ENCODE results near the gene ITIH6.
A peak's percentile ranks its signal among the peaks of the same experiment; 100 is the strongest.
"Not testable (repeated sequence)": the region's sequence is repeated elsewhere in the genome, so short reads cannot be mapped to it uniquely, and the experiment has no call there.

ITIH6 gene, protein sequence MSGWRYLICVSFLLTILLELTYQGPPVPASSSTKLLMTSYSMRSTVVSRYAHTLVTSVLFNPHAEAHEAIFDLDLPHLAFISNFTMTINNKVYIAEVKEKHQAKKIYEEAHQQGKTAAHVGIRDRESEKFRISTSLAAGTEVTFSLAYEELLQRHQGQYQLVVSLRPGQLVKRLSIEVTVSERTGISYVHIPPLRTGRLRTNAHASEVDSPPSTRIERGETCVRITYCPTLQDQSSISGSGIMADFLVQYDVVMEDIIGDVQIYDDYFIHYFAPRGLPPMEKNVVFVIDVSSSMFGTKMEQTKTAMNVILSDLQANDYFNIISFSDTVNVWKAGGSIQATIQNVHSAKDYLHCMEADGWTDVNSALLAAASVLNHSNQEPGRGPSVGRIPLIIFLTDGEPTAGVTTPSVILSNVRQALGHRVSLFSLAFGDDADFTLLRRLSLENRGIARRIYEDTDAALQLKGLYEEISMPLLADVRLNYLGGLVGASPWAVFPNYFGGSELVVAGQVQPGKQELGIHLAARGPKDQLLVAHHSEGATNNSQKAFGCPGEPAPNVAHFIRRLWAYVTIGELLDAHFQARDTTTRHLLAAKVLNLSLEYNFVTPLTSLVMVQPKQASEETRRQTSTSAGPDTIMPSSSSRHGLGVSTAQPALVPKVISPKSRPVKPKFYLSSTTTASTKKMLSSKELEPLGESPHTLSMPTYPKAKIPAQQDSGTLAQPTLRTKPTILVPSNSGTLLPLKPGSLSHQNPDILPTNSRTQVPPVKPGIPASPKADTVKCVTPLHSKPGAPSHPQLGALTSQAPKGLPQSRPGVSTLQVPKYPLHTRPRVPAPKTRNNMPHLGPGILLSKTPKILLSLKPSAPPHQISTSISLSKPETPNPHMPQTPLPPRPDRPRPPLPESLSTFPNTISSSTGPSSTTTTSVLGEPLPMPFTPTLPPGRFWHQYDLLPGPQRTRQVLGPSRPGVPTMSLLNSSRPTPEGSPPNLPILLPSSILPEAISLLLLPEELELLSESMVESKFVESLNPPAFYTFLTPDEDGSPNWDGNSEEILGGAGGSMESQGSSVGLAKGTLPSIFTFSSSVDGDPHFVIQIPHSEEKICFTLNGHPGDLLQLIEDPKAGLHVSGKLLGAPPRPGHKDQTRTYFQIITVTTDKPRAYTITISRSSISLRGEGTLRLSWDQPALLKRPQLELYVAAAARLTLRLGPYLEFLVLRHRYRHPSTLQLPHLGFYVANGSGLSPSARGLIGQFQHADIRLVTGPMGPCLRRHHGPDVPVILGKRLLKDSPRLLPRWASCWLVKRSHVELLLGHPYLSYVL

DNA sequence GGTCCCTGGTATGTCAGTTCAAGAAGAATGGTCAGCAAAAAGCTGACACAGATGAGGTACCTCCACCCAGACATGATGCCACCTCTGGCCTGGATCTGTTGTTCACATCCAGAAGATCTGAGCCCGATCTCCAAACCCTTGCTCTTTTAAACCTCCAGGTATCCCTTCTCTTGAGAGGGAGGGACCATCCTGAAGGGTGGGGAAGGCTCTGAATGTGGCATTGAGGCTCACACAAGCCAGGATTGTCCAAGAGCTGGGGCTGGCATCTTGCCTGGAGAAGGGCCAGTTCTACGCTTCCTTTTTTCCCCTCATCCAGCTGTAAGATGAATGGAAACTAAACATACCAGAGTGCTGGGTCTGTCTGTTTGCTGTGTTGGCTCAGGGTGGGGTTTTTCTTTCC is at the start of gene ITIH6:
Gene ITIH6, minus strand, starts transcription at position 119 of the 400 bp plus-strand sequence. Its CDS starts 45 bp downstream, at position 74.
- TF ChIP-seq CTCF (IDR thresholded peaks at IDR 0.05; ENCODE audit: low read depth, low read length), result no peak
- DNase-seq (ENCODE audit: low read depth in 2 of 2), result no peak
- no peak within 1 kb of the TSS for H3K4me3 ChIP-seq (replicated peaks in 1 of 2; ENCODE audit: low read depth in 2 of 2, low read length in 2 of 2)

DNA sequence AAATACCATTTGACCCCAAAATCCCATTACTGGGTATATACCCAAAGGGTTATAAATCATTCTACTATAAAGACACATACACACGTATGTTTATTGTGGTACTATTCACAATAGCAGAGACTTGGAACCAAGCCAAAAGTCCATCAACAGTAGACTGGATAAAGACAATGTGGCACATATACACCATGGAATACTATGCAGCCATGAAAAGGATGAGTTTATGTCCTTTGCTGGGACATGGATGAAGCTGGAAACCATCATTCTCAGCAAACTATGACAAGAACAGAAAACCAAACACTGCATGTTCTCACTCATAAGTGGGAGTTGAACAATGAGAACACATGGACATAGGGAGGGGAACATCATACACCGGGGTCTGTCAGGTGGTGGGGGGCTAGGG is 49.6 kb upstream of the ITIH6 start:
- DNase-seq (ENCODE audit: low read depth in 2 of 2); H3K4me3 ChIP-seq (replicated peaks in 1 of 2; ENCODE audit: low read depth in 2 of 2, low read length in 2 of 2): not testable (repeated sequence)

DNA sequence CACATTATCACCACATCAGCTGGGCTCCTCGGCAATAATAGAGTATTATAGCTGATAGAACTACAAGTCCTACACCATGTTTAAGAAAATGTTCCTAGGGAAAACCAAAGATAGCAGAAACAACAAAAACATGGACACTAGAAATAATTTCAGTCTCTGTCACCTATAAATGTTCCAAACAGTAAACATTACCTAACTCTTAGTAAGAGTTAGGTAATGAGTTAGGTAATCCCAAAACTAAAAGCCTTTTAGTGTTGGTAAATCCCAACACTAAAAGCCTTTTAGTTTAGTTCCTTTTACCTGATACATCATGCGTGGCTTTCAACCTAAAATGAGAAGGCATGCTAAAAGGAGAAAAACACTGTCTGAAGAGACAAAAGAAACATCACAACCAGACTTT is 45.0 kb upstream of the ITIH6 start:
- no peak for TF ChIP-seq CTCF (IDR thresholded peaks at IDR 0.05; ENCODE audit: low read depth, low read length)
- no peak overlapping the region for H3K4me3 ChIP-seq (replicated peaks in 1 of 2; ENCODE audit: low read depth in 2 of 2, low read length in 2 of 2)
- no peak for DNase-seq (ENCODE audit: low read depth in 2 of 2)

DNA sequence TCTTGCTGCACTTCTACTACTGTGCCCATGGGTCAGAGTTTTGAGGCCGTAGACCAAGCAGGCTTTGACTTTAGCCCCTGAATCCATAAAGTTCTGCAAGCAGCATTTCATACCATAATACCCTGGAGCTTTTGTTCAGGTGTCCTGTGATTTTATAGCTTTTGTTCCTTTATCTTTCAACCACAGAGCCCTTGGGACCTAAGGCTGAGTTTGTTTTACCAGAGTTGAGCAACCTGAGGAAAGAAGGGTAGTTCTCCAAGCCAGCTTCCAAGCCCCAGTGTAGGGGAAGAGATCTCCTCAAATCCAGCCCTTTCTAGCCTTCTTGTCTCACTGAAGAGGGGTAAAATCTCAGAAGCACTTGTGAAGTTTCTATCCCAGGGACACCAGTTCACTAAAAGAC is 44.6 kb upstream of the ITIH6 start:
- no peak overlapping the region for H3K4me3 ChIP-seq (replicated peaks in 1 of 2; ENCODE audit: low read depth in 2 of 2, low read length in 2 of 2)
- TF ChIP-seq CTCF (IDR thresholded peaks at IDR 0.05; ENCODE audit: low read depth, low read length), result no peak
- DNase-seq (ENCODE audit: low read depth in 2 of 2), result no peak

- DNase-seq (ENCODE audit: low read depth in 2 of 2), result peak in 1 of 2 donors; percentile 59
- H3K4me3 ChIP-seq (replicated peaks in 1 of 2; ENCODE audit: low read depth in 2 of 2, low read length in 2 of 2), result not testable (repeated sequence)
These were observed 43.3 kb upstream of the ITIH6 start for GRCh38 chrX:54841184-54841874.

GRCh38 chrX:54838583-54838982 is 40.5 kb upstream of the ITIH6 start:
- no peak for DNase-seq (ENCODE audit: low read depth in 2 of 2)
- no peak overlapping the region for H3K4me3 ChIP-seq (replicated peaks in 1 of 2; ENCODE audit: low read depth in 2 of 2, low read length in 2 of 2)
- no peak for TF ChIP-seq CTCF (IDR thresholded peaks at IDR 0.05; ENCODE audit: low read depth, low read length)

DNA sequence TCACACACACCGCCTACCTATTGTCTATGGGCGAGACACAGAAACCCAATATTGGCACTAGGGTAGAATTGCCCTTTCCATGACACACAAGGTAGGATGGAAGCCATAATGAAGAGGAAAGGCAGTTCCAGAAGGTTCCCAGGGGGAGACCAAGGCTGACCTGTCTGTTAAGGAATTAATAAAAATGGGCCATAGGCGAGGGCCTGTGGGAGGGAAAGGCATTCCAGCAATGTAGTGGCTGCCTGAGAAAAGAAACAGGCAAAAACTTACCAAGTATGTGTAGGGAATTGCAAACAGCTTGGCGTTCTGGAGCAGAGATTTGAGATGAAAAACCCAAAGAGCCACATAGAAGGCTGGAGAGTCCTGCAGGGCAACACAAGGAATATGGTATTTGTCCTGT is 28.5 kb upstream of the ITIH6 start:
- H3K4me3 ChIP-seq (replicated peaks in 1 of 2; ENCODE audit: low read depth in 2 of 2, low read length in 2 of 2), result no peak overlapping the region
- DNase-seq (ENCODE audit: low read depth in 2 of 2), result no peak
- no peak for TF ChIP-seq CTCF (IDR thresholded peaks at IDR 0.05; ENCODE audit: low read depth, low read length)
